GM23248 (cell line): ENCODE measurements around the gene VPS41.

Experiments
- EZH2 ChIP-seq: fragments of 200-600 bp; sonication (generic); IDR thresholded peaks from 2 replicates; pipeline ENCODE4 v1.6.1; 2018; ENCODE audit warnings: antibody characterized with exemption, mild to moderate bottlenecking; ENCODE audit not compliant: insufficient read depth, poor library complexity, severe bottlenecking
- EZH2phosphoT487 ChIP-seq: fragments of 200-600 bp; sonication (generic); IDR thresholded peaks from 2 replicates; pipeline ENCODE4 v1.6.1; 2018; ENCODE audit warnings: antibody characterized with exemption, moderate library complexity, mild to moderate bottlenecking, low read depth; ENCODE audit not compliant: insufficient read depth

GRCh38 chr7:38920731-38921130 lies 11.7 kb upstream of the VPS41 start:
- no peak for TF ChIP-seq EZH2phosphoT487
- TF ChIP-seq EZH2 = no peak
